ENCODE measurements around the gene CDKN1B. TPM values are rescaled to one million over a fixed set of nuclear protein-coding genes. Genes with fewer than 3 reads are reported as not detected.

CDKN1B gene
- total RNA-seq, 1 donor from 2014 or later: 36.3 TPM

- no peak for TF ChIP-seq CTCF (IDR thresholded peaks at IDR 0.05; ENCODE audit: borderline replicate concordance)
- intact Hi-C loops (cut with micrococcal nuclease): no loop called here
Observed at GRCh38 chr12:12691549-12691948, 25.6 kb upstream of the CDKN1B start.

GRCh38 chr12:12693111-12693671 is 24.0 kb upstream of the CDKN1B start:
- H3K4me1 ChIP-seq: peaks cover 9% of the 10 kb centered on the region
- TF ChIP-seq CTCF (IDR thresholded peaks at IDR 0.05; ENCODE audit: borderline replicate concordance): no peak
- no peak overlapping the region for H3K27ac ChIP-seq (replicated peaks)
- H3K27me3 ChIP-seq (ENCODE audit: low read depth): no peaks in the 10 kb centered on the region
- H3K36me3 ChIP-seq: no peaks in the 10 kb centered on the region
- H3K9me3 ChIP-seq (replicated peaks): no peaks in the 10 kb centered on the region
- no peak overlapping the region for H3K4me3 ChIP-seq
- no peak for DNase-seq
- intact Hi-C loops (cut with micrococcal nuclease): no loop called here

More at GRCh38 chr12:12691549-12691948, 25.6 kb upstream of the CDKN1B start:
- H3K4me1 ChIP-seq: peaks cover 4% of the 10 kb centered on the region
- no peak overlapping the region for H3K4me3 ChIP-seq
- H3K36me3 ChIP-seq: no peaks in the 10 kb centered on the region
- no peaks in the 10 kb centered on the region for H3K27me3 ChIP-seq (ENCODE audit: low read depth)
- no peak for DNase-seq
- no peak overlapping the region for H3K27ac ChIP-seq (replicated peaks)
- no peaks in the 10 kb centered on the region for H3K9me3 ChIP-seq (replicated peaks)

- peak; percentile 92 for DNase-seq
- intact Hi-C loops (cut with micrococcal nuclease): no loop called here
- H3K4me1 ChIP-seq: peaks cover 9% of the 10 kb centered on the region
Observed at GRCh38 chr12:12696562-12697383, 20.4 kb upstream of the CDKN1B start.

GRCh38 chr12:12699345-12699744 is 17.8 kb upstream of the CDKN1B start:
- peaks cover 10% of the 10 kb centered on the region for H3K4me1 ChIP-seq
- TF ChIP-seq CTCF (IDR thresholded peaks at IDR 0.05; ENCODE audit: borderline replicate concordance): no peak
- no peak for DNase-seq
- H3K36me3 ChIP-seq: no peaks in the 10 kb centered on the region
- no peaks in the 10 kb centered on the region for H3K27me3 ChIP-seq (ENCODE audit: low read depth)
- no peaks in the 10 kb centered on the region for H3K9me3 ChIP-seq (replicated peaks)
- intact Hi-C loops (cut with micrococcal nuclease): no loop called here
- H3K4me3 ChIP-seq: no peak overlapping the region
- no peak overlapping the region for H3K27ac ChIP-seq (replicated peaks)

More at GRCh38 chr12:12696562-12697383, 20.4 kb upstream of the CDKN1B start:
- TF ChIP-seq CTCF (IDR thresholded peaks at IDR 0.05; ENCODE audit: borderline replicate concordance): no peak
- Histone ChIP-seq H3K4me3 (peak overlapping the region; percentile 70), H3K27me3 (ENCODE audit: low read depth) (no peaks in the 10 kb centered on the region), H3K36me3 (no peaks in the 10 kb centered on the region), H3K9me3 (replicated peaks) (no peaks in the 10 kb centered on the region), H3K27ac (replicated peaks) (peak overlapping the region; percentile 97)

GRCh38 chr12:12700254-12700653 is 16.9 kb upstream of the CDKN1B start:
- Histone ChIP-seq H3K36me3 (no peaks in the 10 kb centered on the region), H3K4me1 (peaks cover 15% of the 10 kb centered on the region), H3K27me3 (ENCODE audit: low read depth) (no peaks in the 10 kb centered on the region), H3K27ac (replicated peaks) (no peak overlapping the region), H3K4me3 (no peak overlapping the region), H3K9me3 (replicated peaks) (no peaks in the 10 kb centered on the region)
- no peak for TF ChIP-seq CTCF (IDR thresholded peaks at IDR 0.05; ENCODE audit: borderline replicate concordance)
- no peak for DNase-seq
- intact Hi-C loops (cut with micrococcal nuclease): loop anchor here (5.0 to 10.0 kb wide), 2 partner anchors 55 to 323 kb away; no protein-coding TSS in a partner anchor
